GM21717 (cell line): Measurements from ENCODE around the gene SLC9A9.
A peak's percentile ranks its signal among the peaks of the same experiment; 100 is the strongest.

ENCODE experiments used
- ATAC-seq: cut with Tn5 transposase; IDR thresholded peaks from one replicate; pipeline ENCODE4 v1.9.1; 2021; ENCODE audit warnings: mild to moderate bottlenecking, moderate library complexity; ENCODE audit not compliant: unreplicated experiment

Gene SLC9A9

DNA sequence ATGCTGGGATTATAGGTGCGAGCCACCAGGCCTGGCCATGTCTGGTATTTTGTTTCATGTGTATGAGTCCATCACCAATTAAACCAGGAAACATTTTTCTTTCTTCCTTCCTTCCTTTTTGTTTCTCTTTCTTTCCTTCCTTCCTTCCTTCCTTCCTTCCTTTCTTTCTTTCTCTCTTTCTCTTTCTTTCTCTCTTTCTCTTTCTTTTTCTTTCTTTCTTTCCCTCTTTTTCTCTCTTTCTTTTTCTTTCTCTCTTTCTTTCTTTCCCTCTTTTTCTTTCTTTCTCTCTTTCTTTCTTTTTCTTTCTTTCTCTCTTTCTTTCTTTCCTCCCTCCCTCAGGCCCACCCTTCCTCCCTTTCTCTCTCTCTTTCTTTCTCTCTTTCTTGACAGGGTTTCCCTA, 83.4 kb downstream of the SLC9A9 start:
- no peak for ATAC-seq

DNA sequence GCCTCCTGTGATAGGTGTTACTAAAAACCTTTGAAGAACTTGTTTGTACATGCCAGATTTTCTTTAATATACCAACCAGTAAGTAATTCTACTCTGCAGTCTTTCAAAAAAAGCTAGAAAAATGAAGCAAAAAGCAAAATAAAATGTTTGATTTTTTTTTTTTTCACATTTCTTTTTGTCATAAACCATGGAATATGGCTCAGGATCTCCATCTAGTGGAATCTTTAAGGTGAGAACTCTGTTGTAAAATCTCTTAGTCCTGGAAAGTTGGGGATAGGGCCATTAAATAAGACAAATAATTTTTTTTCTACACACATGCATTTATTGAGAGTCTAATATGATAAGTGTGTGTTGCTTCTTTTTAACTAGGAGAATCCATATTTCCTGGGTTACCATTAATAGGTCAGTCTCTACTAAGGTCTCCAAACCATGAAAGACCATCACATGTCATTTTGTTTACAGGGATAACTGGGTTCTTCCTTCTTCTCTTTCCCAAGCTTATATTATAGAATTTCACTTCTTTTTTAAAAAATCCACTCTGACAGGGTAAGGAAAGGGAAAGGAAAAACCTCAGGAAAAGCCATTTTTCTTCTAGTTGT, 84.6 kb downstream of the SLC9A9 start:
- no peak for ATAC-seq

DNA sequence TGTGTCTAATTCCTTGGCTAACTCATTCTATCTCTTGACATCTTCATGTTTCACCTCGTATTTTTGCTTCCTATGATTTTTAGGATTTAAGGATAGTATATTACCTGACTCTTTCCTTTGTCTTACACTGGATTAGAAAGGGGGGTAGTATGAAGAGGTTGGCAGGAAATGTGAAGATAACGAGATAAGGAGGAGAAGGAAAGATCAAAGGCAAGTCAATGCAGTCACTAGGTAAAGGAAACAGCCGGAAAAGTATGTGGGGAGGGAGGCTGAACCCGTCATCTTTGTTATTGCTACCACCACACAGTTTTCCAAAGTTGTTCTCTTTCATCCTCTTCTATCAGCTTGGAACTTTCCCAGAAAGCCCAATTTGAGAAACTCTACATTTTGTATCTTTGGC, 90.6 kb downstream of the SLC9A9 start:
- ATAC-seq = no peak

DNA sequence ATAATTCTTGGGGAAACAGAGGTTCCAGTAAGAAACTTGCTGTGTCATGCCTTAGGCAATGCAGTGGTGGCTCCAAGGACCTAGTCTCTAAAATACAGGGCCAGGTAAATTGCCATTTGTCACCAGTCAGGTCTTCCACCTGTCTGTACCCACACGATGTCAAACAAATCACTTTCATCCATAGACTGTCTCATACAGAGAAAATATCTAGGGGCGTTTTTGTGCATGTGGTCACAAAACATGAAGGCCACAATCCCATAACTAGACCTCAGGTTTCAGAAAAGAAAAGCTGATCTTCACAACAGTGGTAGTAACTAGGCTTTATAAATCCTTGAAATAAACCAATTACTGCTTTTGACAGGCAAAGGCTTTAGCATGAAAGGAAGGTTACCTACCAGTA, 92.3 kb downstream of the SLC9A9 start:
- ATAC-seq = no peak

DNA sequence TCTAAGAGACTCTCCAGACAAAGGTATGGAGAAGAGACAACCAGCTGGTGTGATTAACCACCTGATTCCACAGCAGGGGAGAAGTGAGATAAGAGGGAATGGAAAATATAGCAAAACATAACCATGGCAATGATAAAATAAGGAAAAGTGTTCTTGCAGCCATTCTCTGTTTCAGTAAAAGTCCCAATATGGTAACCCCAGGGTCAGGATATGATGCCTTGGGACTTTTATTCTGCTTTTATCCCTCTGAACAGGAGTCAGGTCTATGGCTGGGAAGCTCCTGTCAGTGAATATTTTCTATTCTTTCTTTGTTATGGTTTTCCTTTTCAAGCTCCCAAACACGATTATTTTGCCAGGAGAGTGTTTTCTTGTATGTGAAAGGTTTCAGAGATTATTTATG, 94.2 kb downstream of the SLC9A9 start:
- no peak for ATAC-seq

DNA sequence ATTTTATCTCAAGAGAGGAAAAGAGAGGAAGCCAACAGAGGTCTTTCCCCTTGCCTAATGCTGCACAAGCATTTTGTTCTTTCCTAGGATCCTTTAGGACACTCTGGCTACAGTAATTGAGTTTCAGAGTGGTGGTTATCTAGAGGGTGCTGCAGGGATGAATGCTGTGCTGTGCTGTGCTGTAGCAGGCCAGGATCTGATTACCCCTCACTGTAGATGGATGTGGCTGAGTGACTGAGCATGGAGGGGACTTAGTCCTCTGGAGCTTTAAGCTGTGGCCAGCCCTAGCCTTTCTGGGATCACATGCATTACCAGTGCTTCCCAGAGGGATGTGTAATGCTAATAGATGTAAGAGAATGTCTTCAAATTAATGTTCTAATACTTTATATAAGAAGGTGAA, 94.8 kb downstream of the SLC9A9 start:
- no peak for ATAC-seq

DNA sequence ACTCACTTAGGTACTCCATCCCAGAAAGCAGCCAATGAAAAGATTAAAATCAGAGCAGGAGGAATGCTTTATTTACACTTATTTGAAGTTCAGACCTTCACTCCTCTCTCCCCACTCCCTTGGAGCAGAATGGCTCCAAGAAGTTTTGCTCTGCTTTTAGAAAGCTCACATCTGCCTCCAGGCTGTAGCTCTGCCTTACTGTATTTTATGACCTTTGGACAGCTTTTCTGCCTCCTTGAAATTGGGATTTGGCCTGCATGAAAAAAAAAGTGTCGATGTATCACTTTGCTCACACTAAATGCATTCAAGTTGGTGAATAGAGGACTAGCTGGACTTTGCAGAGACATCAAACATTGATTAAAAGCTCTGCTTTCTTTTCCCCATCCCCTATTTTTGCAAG, 95.3 kb downstream of the SLC9A9 start:
- no peak for ATAC-seq

DNA sequence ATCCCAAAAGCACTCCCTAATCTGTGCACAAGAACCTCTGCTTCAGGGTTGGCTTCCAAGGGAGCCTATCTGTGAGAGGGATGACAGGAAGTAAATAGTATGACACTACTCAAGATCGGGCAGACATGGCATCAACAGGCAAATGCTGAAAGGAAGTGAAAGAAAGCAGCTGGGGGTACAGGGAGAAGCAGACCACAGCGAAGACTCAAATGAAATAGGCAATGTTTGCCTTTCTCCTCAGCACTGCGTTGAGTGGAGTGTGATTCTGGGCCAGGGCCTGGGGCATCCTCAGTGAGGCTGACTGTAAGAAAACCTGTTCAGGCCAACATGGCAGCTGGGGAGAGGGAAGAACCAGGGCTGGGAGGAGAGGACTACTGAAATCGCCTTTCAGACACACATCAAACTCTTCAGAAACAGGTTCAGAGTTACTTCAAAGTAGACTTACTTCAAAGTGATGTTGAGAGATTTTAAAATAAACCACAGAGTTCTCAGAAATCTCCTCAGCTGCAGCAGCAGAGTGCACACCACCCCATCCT, 96.6 kb downstream of the SLC9A9 start:
- peak; percentile 93 for ATAC-seq

DNA sequence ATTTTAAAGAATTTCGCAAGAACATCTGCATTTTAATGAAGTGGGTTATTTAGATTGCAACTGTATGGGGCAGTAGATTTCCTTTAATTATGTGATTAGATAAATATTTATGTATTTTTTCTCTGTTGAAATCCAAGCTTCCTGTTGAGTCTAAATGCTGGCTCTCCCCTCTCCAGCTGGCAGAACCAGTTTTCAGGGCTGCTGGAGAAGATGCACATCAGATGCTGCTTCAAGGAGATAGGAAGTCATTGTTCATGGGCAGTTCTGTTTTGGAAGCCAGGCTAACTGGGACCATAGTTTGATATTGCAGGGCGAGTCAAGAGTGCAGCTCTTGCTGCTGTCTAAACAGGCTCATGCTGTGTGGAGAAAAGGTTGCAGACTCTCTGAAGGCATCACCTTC, 97.4 kb downstream of the SLC9A9 start:
- ATAC-seq = no peak

DNA sequence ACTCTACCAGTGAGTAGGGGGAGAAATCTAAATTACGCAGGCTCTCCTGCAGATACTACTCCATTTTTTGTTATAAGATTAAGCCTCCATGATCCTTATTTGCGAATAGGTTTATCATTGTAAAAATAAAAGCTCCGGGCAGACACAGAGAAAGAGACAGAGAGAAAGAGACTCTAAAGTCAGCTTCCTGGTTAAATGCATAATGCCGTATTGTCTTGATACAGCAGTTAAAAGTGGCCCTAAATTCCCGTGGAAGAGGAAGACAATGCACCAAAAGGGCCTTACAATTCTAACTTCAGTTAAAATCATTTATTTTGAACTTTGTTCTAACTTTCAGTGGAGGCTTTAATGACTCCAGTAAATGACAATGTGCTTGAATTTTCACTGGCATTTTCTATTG, 98.3 kb downstream of the SLC9A9 start:
- no peak for ATAC-seq

DNA sequence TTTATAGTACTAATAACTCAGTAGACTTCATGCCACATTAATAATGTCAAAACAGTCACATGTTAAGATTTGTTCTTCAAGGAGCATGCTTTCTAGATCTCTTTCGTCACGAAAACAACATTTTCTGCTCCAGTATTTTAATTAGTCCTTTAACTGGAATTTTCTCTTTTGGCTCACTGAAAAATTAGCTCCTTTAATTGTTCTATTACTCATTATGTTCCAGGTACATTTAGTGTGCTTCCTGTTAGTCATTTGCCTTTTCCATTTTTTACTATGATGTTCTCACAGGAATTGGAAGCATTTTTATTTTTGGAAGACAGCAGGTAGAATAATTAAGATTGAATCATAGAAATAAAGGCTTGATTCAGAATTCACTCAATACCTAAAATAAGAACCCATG, 111.2 kb downstream of the SLC9A9 start:
- ATAC-seq = no peak

DNA sequence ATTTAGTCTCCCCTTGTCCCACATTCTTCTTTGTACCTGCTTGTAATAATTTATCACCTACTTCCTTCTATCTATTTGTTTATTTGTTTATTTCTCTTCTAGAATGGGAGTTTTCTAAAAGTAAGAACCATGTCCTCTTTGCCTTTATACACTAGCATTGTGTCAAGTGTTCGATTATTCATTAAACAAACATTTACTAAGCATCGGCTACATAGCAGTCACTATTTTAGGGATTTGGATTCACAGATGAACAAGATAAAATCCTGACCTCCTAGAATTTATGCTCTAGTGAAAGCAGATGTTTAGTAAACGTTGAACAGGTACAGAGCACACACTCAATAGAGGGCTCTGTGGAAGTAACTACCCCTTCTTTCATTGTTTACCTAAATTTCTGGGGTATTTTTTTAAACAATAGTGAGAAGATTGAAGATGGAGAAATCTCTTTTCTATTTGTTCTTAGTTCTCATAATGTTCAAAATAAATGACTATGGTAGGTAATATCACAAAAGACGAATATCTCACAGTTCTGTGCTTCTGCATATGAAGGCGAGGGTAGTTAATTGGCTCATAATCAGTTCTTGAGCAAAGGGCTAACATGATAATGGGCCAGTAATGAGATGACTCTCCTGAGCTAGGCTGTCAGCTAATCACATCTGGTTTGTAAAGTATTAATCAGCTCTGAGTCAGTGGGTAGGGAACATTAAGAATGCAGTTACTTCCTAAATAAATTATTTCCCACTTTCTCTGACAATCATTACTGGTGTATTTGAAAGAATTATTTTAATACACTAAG, 111.9 kb downstream of the SLC9A9 start:
- no peak for ATAC-seq

DNA sequence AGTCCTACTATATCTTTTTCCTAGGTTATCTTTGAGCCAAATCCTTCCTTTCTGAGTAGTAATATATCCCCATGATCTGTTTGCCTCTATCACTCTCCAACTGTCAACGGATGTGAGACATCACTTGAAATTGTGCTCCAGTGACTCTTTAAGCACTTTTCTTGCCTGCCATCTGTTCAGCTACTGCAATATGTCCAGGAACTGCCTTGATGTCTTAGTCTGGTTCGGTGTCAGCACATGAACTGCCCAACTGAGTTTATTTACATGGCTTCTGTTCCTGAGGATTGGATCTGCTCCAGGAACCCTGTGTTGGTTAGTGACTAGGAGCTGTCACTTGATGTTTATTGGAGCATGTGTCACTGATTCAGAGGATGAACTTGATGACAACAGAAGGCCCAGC, 116.5 kb downstream of the SLC9A9 start:
- no peak for ATAC-seq

DNA sequence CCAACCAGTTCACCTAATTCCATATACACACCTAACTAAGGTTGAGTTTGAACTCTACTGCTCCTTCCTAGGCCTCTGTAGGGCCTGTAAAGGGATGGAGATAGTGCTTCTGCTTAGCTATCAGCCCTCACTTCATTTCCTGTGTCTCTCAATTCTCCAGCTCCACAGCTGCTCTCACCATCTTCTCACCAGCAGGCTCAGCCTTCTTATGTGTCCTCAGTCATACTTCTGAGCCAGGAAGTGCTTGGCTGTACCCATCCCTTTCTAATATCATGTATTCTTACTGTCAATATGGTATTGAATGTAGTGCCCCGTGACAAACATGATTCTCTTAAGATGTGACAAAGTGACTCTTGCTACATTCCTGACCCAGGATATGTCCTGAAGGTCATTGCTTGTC, 116.9 kb downstream of the SLC9A9 start:
- ATAC-seq = no peak

DNA sequence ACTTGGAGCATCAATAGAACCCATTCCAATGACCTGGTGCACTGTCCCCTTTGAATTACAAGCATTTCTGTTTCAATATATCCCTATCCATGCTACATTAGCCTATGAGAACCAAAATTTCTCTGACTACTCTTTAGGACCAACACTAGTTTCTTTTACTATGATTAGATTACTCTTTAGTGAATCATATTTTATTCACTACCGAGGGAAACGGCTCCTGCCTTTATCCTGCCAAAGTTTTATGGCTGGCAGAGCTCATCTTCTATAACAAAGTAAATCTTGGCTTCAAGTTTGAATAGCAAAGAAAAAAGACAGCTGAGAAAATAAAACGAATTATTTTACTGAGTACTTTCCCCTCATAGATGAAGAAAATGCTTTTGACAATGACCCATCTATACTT, 120.9 kb downstream of the SLC9A9 start:
- no peak for ATAC-seq

DNA sequence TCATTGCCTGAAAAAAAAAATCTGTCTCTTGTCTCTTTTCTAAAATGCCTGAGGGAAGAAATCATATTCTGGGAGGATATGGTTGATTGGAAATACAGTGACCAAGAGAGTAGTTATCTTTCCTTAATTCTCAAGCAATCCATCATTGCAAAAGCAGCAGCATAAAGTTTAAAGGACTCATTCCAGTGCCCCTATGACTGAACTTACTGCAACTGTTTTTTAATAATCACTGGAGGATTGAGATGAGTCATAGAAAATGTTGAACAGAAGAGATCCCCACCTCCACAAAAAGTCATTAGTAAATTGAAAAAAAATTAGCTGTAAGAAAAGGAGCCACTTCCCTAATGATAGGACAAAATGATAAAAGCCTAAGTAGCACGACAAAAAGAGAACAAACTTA, 121.5 kb downstream of the SLC9A9 start:
- ATAC-seq = no peak

DNA sequence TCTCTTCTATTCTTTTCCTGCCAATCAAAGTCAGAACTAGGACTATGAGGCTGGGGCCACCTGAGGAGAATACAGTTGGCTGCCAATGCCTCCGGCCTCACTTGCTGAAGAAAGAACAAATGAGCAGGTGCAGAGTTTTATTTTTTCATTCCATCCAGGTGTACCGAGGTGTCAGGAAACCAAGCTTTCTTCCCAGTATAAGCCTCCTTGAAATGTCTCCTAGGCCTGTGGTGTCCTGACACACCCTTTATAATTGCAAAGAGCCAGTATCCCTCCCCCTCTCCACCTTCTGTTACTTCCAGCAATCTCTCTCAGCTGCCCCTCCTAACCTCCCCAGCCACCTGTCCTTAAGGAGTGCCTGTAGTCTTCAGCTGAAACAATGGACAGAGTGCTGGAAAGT, 127.9 kb downstream of the SLC9A9 start:
- ATAC-seq = no peak

DNA sequence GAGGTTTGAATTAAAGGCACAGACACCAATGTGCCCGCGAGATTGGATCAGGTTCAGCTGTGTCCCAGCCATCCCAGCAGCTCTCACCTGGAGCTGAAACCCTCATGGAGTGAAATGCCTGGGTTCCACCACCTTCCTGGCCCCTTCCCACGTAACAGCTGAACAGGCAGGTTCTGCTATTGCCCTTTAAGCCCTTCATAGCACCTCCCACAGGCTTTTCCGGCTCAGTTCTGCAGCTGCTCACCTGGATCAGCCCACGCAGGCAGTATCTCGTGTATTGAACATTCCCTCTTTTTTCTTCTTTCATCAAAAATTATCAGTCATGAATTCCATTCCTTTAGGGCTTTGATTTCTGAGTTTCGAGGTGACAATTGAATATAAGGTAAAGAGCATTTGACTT, 129.8 kb downstream of the SLC9A9 start:
- ATAC-seq = no peak

DNA sequence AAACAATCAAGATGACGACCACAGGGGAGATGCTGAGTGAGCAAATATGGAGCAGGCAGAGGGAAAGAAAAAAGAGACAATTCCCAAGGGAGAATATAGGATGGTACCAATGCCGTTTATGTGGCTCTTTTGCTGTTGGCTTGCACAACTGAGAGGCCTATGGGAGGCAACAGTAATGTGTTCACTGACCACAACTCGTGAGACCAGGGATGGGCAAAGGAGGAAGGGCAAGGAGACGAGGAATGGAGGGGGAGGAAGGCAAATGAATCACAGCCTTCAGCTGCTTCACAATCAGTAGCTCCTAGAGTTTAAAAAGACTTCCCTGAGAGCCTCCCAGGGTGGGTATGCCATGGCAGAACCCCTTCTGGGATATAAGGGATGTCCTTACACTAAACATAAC, 131.5 kb downstream of the SLC9A9 start:
- no peak for ATAC-seq

DNA sequence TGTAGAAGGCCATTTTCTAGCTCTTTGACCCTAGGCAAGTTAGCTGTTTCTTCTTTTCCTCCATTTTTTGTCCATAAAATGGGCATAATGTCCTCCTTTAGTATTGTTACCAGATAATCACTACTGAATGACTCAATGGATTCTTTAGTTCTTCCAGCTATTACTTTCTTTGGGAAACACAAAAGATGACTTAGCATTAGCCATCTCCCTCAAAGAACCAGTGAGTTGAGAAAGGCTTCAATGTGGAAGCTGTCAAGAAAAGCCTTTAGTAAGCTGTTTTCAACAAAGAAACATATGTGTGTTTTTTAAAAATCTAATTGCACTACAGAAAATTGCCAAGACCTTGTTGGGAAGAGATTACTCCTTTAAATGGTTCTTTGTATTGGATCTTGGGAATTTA, 135.7 kb downstream of the SLC9A9 start:
- no peak for ATAC-seq

DNA sequence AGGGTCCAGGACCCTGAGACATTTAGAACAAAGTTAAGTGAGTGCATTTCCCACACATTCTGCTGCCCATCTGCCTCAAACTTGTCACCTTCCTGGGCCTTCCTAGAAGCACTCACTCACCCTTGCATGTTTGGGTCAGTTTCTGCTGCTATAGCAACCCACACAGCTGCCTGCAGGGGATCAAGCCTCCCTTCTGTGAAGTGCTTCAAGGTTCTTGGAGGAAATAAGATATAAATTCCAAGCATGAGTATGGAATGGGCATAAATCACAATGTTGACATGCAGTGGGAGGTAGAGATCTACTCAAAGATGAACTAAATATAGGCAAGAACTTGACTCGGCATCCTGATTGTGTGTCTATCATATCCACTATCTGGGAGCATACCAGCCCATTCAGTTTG, 140.4 kb downstream of the SLC9A9 start:
- no peak for ATAC-seq

DNA sequence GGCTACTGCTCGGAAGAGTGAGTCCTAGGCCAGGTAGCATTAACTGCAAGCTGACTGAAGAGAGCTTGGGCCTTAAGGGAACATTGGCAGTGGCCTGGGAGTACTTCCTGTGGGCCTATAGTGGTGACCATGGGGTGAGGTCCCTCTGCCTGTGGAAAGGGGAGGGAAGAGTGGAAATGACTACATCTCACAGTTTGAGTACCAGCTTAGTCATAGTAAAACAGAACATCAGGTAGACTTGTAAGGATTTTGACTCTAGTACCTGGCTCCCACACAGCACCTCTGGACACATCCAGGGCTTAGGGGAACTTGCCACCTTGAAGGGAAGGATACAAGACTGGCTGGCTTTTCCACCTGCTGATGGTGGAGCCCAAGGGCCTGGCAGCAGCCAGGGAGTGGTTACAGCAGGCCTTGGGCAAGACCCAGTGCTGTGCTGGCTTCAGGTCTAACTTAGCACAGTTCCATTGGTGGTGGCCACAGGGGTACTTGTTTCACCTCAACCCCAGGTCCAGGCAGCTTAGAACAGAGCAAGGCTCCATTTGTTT, 147.8 kb downstream of the SLC9A9 start:
- ATAC-seq = no peak
